Stimulated activated CD4-positive, alpha-beta T cell treated with anti-CD3 and anti-CD28 coated beads, TNF-alpha, amount 100 ng/mL, for 24 hours (primary cell): ENCODE data around the gene TBC1D7.

Experiments
- DNase-seq, 3 experiments: peaks; one replicate each; pipeline ENCODE4 v3.0.0-alpha.2; 2020; ENCODE audit warnings: low read depth in 3 of 3

TBC1D7 gene

DNA sequence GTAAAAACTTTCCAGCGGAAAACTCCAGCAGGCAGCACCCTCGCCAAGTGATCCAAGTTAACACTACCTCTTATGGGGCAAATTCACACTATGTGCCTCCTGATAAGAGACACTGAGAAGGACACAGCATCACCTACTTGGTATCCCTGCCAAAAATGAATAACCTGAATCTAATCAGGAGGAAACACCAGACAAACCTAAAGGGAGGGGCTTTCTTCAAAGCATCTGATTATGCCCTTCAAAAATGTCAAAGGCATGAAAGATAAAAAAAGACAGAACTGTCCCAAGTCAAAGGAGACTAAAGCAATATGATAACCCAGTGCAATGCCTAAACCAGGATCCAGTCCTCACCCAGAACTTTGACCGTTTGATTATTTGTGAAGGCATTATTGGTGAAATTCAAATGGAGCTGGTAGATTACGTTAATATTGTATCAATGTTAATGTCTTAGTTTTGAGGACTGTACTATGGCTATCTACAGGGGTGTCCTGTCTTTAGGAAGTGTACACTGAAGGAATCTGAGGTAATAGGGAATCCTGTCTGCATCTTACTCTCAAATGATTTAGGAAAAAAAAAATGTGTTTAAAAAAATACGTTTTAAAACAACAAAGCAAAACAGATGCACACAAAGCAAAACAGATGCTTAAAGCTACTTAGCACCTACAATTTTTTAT is 8.3 kb downstream of the TBC1D7 start:
- DNase-seq: no peak

GRCh38 chr6:13318821-13319220 is 9.5 kb downstream of the TBC1D7 start:
- DNase-seq: no peak

- DNase-seq: no peak
These were observed 12.4 kb downstream of the TBC1D7 start for GRCh38 chr6:13315896-13316295.

DNA sequence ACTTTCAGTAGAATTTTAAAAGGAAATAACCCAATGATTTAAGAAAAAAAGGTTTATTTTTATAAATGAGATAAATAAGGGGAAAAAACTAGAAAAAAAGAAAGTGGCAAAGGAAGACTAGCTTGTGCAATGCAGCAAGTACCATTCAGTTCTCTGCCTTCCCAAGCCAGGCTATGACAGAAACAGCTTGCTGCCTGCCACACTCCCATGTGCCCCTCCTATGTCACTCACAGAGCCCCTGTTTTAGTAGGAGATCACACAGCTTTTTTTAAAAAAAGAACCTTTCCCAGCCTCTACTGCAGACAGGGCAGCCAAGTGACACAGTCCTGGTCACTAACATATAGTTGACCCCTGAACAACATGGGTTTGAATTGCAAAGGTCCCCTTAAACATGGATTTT is 13.5 kb downstream of the TBC1D7 start:
- no peak for DNase-seq

- DNase-seq: no peak
These were observed 17.2 kb downstream of the TBC1D7 start for GRCh38 chr6:13311155-13311554.

- no peak for DNase-seq
These were observed 20.0 kb downstream of the TBC1D7 start for GRCh38 chr6:13308332-13308731.

DNA sequence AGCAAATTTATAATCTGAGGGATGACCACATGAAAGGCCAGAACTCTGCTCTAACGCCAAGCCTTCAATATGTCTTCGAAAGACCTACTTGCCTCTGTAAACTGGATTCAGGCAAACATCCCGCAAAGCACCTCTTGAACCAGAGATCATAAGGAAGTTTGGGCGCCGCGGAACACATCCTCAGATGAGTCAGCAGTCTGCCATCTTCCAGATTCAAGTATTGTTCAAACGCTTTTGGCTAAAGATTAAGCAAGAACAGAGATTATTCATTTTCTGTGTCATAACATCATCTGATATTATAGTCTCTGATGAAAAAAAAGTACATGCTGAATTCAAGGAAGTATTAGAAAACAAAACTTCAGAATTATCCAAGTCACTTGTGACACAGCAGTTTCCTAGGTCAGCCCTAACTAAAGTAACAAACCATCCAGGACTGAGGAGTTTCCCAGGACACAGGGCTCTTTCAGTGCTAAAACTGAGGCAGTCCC is 20.8 kb downstream of the TBC1D7 start:
- no peak for DNase-seq

DNA sequence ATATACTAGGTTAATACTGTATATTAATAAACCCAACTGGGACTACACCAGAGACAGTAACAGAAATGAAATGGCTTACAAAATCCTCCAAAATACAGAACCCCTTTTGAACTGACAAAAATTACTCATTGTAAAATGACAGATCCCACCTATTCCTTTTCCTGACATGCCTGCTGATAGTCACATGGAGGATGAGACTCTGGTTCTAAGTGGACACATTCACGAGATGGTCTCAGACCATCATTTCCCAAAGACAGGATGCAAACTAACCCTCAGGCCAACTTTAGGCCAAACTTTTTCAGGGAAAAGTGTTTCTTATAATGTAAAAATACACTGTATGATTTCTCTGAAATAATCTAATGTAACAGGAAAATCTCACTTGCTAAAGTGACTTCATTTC is 22.5 kb downstream of the TBC1D7 start:
- no peak for DNase-seq

DNA sequence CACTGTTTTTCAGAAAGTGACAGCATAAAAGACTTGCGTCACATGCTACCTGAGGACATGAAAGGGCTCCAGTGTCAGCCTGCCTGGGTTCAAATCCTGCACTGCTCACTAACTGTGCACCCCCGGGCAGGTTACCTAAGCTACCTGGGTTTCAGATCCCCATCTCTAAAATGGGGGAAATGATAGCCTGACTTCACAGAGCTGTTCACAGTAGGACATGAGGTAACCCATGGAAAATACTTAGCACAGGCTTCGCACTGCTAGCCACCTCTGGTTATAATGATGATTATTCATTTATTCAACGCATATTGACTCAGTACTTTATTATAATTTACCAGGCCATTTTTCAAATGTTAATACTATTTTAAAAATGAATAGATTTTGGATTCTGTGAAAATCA is 23.0 kb downstream of the TBC1D7 start:
- no peak for DNase-seq

DNA sequence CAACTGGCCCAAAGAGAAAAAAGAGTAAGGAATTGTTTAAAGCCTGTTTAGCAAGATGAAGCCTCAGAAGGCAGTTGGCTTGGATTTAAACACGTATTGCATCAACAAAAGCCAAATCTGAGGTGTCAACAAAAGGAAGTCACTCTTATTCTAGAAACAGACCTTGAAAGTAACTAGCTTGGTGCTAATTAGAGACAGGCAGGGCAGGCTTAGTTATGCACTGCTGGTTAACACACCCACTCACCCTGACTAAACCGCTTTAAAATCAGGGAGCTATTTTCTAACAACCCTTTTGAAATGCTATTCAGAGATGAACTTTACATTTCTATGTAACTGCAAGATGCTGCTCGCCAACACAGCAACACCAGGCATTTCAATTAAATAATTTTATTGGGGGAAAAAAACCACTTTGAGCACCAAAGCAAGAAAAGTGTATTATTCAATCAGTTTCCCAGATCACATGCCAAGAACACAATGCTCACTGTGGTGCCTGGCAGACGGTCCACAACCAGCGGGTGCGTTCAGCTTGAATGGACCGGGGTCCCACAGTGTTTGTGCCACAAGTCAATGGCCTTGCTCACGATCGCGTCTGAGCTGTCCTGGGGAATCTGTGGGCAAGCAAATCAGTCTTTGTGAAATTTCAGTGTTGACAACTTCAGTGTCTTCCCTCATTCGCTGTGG is 23.6 kb downstream of the TBC1D7 start:
- DNase-seq: no peak

DNA sequence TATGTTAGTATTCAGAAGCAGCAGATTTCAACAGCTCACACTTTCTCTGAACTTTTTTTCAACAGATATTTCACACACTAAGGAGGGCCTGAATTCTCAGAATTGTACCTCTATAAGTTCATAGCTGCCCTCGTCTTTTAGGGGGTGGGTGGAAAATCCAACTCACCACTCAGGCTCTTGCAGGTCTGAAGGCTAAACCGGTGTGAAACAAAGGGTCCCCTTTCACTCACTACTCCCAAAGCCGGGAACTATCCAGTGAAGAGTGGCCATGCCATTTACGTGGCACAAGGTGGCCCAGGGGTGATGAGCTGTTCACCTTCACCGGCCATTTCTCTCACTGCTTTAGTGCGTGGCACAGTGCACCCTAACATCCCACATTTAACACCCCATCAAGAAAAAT is 24.2 kb downstream of the TBC1D7 start:
- no peak for DNase-seq

DNA sequence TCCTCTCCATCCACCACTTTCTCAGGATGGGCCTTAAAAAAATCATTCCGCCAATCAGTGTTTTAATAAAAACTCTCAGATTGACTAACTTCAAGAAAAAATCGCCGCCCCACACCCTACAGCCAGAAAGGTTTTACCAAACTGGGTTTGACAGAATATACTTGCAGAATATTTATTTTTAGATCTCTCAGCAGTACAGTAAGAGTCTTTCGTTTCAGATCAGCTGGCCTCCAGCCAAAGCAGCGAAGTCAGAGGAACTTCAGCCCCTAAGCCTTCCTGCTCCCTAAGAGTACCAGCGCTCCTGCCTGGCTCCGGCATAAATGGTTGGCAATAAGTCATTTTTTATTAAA is 24.7 kb downstream of the TBC1D7 start:
- peak in 1 of 3 experiments; percentile 35 for DNase-seq

DNA sequence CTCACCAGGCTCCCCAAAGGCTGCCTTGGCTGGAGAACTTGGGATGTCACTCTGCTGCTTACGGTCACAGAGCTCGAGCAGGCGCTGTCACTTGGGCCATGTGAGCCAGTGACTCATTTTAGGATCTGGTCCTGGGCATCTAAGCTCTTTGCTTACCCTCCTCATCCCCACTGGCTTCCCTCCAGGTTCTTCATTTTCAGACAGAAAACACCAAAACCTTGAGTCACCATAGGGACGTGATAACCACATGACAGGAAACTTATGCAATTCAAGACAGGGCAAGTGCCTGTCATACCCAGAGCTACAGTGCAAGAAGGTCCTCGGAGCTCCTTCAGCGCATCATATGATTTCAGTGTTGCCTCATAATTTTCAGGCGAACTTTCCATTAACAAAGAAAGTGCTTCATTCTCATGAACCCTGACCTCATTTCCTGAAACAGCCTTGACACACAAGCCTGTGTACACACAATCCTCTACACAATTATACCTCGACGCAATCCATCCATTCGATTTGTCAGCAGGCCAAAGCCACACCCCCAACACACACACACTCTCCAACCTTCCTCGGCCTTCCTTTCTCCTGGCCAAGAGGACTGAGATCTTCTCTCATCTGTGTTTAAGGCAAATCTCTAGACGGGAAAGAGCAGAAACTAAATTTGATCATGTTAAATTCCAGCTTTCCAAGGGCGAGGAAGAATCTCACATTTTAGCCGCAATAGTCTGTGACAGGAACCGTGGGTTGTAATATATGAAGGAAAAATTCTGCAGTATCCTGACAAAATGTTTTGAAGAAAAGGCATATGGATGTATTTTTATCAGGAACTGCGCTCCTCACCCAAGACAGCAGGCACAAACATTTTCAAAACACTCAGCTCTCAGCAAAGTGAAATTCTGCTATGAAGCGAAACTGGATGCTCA is 25.3 kb downstream of the TBC1D7 start:
- peak; percentile 8 to 34 (median 12) for DNase-seq

- DNase-seq: no peak
These were observed 26.0 kb downstream of the TBC1D7 start for GRCh38 chr6:13302291-13302690.

- no peak for DNase-seq
These were observed 27.4 kb downstream of the TBC1D7 start for GRCh38 chr6:13300643-13301590.

DNA sequence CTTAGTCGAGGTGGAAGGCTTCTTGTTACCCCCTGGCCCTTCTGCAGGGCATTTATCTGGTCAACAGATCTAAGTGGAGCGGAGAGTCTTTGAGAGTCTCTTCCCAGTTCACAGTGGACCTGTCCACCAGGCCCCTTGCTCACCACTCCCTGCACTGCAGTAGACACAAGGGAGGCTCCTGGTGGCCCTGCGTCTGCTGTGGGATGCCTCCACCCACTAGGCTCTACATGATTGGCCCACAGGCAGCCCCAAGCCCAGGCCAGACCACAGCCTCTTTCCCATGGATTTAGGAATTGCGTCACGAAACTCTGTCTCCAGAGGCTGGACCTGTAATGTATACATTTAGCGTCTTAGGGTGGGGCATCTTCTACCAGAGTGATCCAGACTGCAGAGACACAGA is 28.4 kb downstream of the TBC1D7 start:
- DNase-seq: no peak

DNA sequence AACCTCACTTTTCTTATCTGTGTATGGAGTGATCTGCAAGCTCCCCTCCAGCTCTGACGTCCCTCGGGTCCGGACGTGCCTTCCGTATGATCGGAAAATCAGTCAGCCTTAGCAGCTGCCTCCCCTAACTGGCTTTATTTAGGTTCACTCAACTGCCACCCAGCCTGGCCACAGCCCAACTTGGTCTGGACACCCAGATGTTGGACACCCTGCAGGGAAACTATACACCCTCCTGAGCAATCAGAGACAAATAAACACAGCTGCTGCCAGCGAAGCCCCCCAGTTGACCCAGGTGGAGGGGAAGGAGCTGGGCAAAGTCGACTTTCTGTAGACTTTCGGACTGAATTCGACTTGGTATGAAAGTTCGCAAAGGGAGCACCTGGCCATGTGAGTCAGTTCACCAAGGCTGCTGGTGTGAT is 28.9 kb downstream of the TBC1D7 start:
- no peak for DNase-seq

DNA sequence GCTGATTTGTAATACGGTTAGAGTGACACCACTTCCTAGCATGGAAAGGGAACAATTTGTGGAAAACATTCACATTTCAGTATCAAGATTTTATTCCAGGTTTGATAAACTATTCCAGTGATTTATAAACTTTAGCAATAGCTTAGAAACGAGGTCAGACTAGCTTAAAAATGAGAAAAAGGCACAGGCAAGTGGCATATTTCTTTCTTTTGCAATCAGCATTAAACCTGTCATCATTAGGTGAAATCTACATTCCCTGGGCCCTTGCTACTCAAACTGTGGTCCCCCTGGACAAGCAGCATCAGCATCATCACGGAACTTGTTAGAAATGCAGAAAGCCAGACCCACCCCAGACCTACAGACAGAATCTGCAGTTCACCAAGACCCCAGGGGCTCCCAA is 29.9 kb downstream of the TBC1D7 start:
- no peak for DNase-seq

DNA sequence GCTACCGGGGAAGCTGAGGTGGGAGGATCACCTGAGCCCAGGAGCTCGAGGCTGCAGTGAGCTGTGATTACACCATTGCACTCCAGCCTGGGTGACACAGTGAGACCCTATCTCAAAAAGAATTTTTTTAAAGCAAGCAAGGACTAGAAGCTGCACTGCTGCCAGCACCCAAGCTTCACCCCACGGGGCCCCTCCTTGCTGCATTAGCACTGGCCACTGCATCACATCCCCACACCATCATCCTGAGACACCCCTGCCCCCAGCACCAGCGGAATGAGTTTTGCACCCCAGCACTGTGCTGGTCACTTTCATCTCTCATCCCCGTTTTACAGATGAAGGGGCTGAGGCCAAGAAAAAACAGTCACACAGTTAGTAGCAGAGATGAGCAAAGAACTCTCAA is 30.9 kb downstream of the TBC1D7 start:
- DNase-seq: no peak

DNA sequence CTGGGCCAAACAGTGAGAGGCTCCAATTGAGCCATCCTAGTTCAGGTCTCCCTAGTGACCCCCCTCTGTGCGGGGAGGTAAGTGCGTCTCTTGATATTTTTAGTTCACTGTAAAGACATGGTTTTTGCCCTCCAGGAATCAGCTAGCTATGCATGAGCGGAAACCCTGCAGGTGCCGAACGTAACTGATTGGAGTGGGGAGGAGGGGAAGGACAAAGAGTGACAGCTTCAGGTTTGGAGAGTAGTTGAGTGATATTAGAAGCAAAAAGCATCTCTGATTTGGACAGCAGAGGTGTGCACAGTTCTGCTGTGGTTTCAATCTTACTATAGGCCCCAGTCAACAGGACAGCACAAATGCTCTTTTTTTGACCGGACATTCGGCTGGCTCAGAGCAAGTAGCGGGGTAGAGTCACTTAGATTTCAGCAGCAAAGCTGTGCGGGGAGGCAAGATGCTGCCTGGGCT is 31.8 kb downstream of the TBC1D7 start:
- no peak for DNase-seq

- no peak for DNase-seq
These were observed 32.8 kb downstream of the TBC1D7 start for GRCh38 chr6:13295576-13295975.
